Body of pancreas (tissue), 4 donors: Measurements from ENCODE around the gene CORIN.

Source experiments
- POLR2A ChIP-seq, 3 donors: fragments of 450-650 bp; IDR thresholded peaks; one replicate each; pipeline ENCODE4 v1.6.1; 2016; ENCODE audit warnings: antibody characterized with exemption in 3 of 3, mild to moderate bottlenecking in 2 of 3
- TF ChIP-seq, protein P1 (sequence below), 7 experiments: fragments of 450-650 bp in 4 of 7; fragments of 200-600 bp in 3 of 7; sonication (generic) in 3 of 7; IDR thresholded peaks; one replicate each; pipeline ENCODE4 v1.5.1; 2016 to 2019; ENCODE audit warnings: antibody characterized with exemption in 7 of 7

DNA sequence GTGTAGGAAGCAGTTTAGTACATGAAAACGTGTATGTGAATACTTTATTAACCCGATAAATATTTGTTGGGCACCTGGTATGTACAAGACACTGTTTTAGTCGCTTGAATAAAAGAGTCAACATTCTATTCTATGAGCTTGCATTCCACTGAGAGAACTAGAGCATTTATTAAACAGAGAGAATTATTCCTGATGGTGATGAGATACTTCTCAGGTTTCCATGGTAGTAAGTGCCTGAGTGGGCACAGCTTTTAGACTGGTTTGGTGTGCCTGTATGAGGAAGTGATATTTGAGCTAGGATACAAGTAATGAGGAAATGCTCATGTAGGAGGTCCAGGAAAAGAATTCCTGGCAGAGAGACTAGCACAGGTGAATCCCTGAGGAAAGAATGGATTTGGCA is 258.6 kb downstream of the CORIN start:
- TF ChIP-seq, protein P1, sequence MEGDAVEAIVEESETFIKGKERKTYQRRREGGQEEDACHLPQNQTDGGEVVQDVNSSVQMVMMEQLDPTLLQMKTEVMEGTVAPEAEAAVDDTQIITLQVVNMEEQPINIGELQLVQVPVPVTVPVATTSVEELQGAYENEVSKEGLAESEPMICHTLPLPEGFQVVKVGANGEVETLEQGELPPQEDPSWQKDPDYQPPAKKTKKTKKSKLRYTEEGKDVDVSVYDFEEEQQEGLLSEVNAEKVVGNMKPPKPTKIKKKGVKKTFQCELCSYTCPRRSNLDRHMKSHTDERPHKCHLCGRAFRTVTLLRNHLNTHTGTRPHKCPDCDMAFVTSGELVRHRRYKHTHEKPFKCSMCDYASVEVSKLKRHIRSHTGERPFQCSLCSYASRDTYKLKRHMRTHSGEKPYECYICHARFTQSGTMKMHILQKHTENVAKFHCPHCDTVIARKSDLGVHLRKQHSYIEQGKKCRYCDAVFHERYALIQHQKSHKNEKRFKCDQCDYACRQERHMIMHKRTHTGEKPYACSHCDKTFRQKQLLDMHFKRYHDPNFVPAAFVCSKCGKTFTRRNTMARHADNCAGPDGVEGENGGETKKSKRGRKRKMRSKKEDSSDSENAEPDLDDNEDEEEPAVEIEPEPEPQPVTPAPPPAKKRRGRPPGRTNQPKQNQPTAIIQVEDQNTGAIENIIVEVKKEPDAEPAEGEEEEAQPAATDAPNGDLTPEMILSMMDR (IDR thresholded peaks at IDR 0.05), result no peak
- TF ChIP-seq POLR2A (IDR thresholded peaks at IDR 0.05), result no peak
